B cell (primary cell): ENCODE results near the gene BET1L. TPM values are rescaled to one million over a fixed set of nuclear protein-coding genes. Genes with fewer than 3 reads are reported as not detected.

Source experiments
- ATAC-seq: fragments of 200-7000 bp; cut with Tn5 transposase; one replicate; pipeline ENCODE4 v1.10.0; 2021; ENCODE audit warnings: low read depth, mild to moderate bottlenecking, moderate number of reproducible peaks, moderate library complexity
- CTCF ChIA-PET: fragments of 350-600 bp; sonication (Branson Sonifier 250); formaldehyde crosslinking; loops from one replicate; lab custom pipeline; 2021; ENCODE audit warnings: antibody characterized with exemption, inconsistent platforms; lab: Charles Lee
- POLR2A ChIA-PET: fragments of 350-600 bp; sonication (Branson Sonifier 250); formaldehyde crosslinking; loops from one replicate; lab custom pipeline; 2021; ENCODE audit warnings: antibody characterized with exemption; lab: Charles Lee
- DNase-seq: peaks from one replicate; pipeline ENCODE4 v3.0.0; 2013
- H2AFZ ChIP-seq: 2 replicates; pipeline ENCODE4 v1.6.1; 2012; ENCODE audit warnings: mild to moderate bottlenecking, low read depth, low read length; ENCODE audit not compliant: insufficient read depth, poor library complexity, severe bottlenecking
- H3K27ac ChIP-seq, 2 donors: 1 replicate in 1 of 2; 2 replicates in 1 of 2; pipeline ENCODE4 v1.5.1; 2012 to 2013; ENCODE audit warnings: low read length in 2 of 2, mild to moderate bottlenecking in 2 of 2, moderate library complexity in 1 of 2
- H3K27me3 ChIP-seq, 4 experiments: fragments of 200-600 bp in 1 of 4; sonication (generic) in 1 of 4; replicated peaks in 1 of 4; 1 replicate in 2 of 4; 2 replicates in 2 of 4; pipeline versions ENCODE4 v1.6.1 to v1.7.0; 2013 to 2016; ENCODE audit warnings: low read length in 3 of 4, mild to moderate bottlenecking in 2 of 4, mixed read lengths in 1 of 4, moderate library complexity in 1 of 4; ENCODE audit not compliant: insufficient read depth in 4 of 4, control insufficient read depth in 3 of 4; ENCODE audit errors: control extremely low read depth in 1 of 4
- H3K36me3 ChIP-seq, 2 experiments: replicated peaks in 1 of 2; 1 replicate in 1 of 2; 2 replicates in 1 of 2; pipeline versions ENCODE4 v1.6.1 to v1.7.1; 2013; ENCODE audit warnings: low read length in 1 of 2; ENCODE audit not compliant: insufficient read depth in 2 of 2, control insufficient read depth in 1 of 2; ENCODE audit errors: control extremely low read depth in 1 of 2, extremely low read depth in 1 of 2
- H3K4me1 ChIP-seq, 2 donors: fragments of 200-600 bp in 1 of 2; sonication (generic) in 1 of 2; 1 replicate in 1 of 2; 2 replicates in 1 of 2; pipeline versions ENCODE4 v1.5.1 to v1.6.1; 2013 to 2017; ENCODE audit warnings: low read length in 2 of 2; ENCODE audit not compliant: control insufficient read depth in 2 of 2, insufficient read depth in 2 of 2
- H3K4me2 ChIP-seq: replicated peaks from 2 replicates; pipeline ENCODE3; 2012; ENCODE audit warnings: mild to moderate bottlenecking, low read depth, low read length; ENCODE audit not compliant: poor library complexity, severe bottlenecking
- H3K4me3 ChIP-seq, 5 experiments: fragments of 200-600 bp in 1 of 5; sonication (generic) in 1 of 5; 1 replicate in 3 of 5; 2 replicates in 2 of 5; pipeline versions ENCODE4 v1.5.1 to v1.7.0; 2011 to 2016; ENCODE audit warnings: low read length in 4 of 5, mild to moderate bottlenecking in 4 of 5, low read depth in 2 of 5, control low read depth in 1 of 5, moderate library complexity in 1 of 5; ENCODE audit not compliant: insufficient read depth in 1 of 5; ENCODE audit errors: control extremely low read depth in 1 of 5, extremely low read depth in 1 of 5
- H3K79me2 ChIP-seq: fragments of 200-600 bp; sonication (generic); one replicate; pipeline ENCODE4 v1.6.0; 2016; ENCODE audit warnings: low read length; ENCODE audit not compliant: control insufficient read depth, insufficient read depth
- H3K9ac ChIP-seq: fragments of 200-600 bp; sonication (generic); 2 replicates; pipeline ENCODE4 v1.6.1; 2017; ENCODE audit warnings: mild to moderate bottlenecking, low read length, moderate library complexity
- H3K9me3 ChIP-seq, 3 donors: one replicate each; pipeline versions ENCODE4 v1.6.1 to v1.7.1; 2013; ENCODE audit warnings: low read length in 2 of 3; ENCODE audit not compliant: control insufficient read depth in 2 of 3, insufficient read depth in 1 of 3; ENCODE audit errors: control extremely low read depth in 1 of 3
- H4K20me1 ChIP-seq: 2 replicates; pipeline ENCODE4 v1.6.0; 2012; ENCODE audit warnings: mild to moderate bottlenecking, low read length; ENCODE audit not compliant: insufficient read depth, control insufficient read depth, poor library complexity, severe bottlenecking
- H3K27ac Mint-ChIP-seq: one replicate; pipeline ENCODE4 v1.8.0; 2021; ENCODE audit warnings: mixed read lengths
- H3K27me3 Mint-ChIP-seq: one replicate; pipeline ENCODE4 v1.8.0; 2021; ENCODE audit warnings: mixed read lengths
- H3K4me1 Mint-ChIP-seq: one replicate; pipeline ENCODE4 v1.8.0; 2021; ENCODE audit warnings: mixed read lengths
- H3K4me3 Mint-ChIP-seq: one replicate; pipeline ENCODE4 v1.8.0; 2021; ENCODE audit warnings: mixed read lengths
- H3K9me3 Mint-ChIP-seq: one replicate; pipeline ENCODE4 v1.8.0; 2022; ENCODE audit warnings: mixed read lengths; ENCODE audit not compliant: insufficient read depth
- CTCF ChIP-seq: fragments of 200-600 bp; IDR thresholded peaks from one replicate; pipeline ENCODE4 v1.8.0; 2022; ENCODE audit warnings: antibody characterized with exemption, mild to moderate bottlenecking
- EZH2 ChIP-seq: IDR thresholded peaks from 2 replicates; pipeline ENCODE4 v1.6.1; 2012; ENCODE audit warnings: borderline replicate concordance, low read depth, mild to moderate bottlenecking, moderate library complexity, low read length; ENCODE audit not compliant: insufficient read depth, poor library complexity, severe bottlenecking
- WGBS: methylation state at CpG from one replicate; pipeline ENCODE4 v1.1.5; 2013; ENCODE audit warnings: missing lambda C conversion rate; ENCODE audit not compliant: insufficient coverage; 5-methylcytosine and 5-hydroxymethylcytosine counted together
- intact Hi-C: fragments of 100-400 bp; cut with micrococcal nuclease; formaldehyde crosslinking; loops from one replicate; pipeline ENCODE4 v1.10.0; 2022
- polyA plus RNA-seq: library from polyadenylated mRNA; depleted of rRNA; stranded (reverse); fragments of >200 nt; gene quantifications from 2 replicates; pipeline ENCODE4 v1.2.3, GENCODE V29; 2012
- total RNA-seq, 2 donors: library from RNA; stranded (reverse); fragments of 120-200 nt in 1 of 2; gene quantifications; 1 replicate in 1 of 2; 2 replicates in 1 of 2; pipeline versions ENCODE4 v1.2.3 to v1.2.4, GENCODE V29; 2013 to 2022

Gene BET1L
- total and polyA plus RNA-seq, 2 donors (not counting 1 experiment from before 2014, with no cell fraction given): 49.3 to 69.1 TPM

- no peaks in the 10 kb centered on the region for H3K9me3 ChIP-seq
- no peak overlapping the region for H3K4me2 ChIP-seq
- intact Hi-C loops: no loop called here
- Mint-ChIP-seq H3K27me3 (no peaks in the 10 kb centered on the region), H3K9me3 (no peaks in the 10 kb centered on the region), H3K4me3 (no peak overlapping the region), H3K4me1 (peaks cover 4% of the 10 kb centered on the region), H3K27ac (no peak overlapping the region)
- ATAC-seq (no peak), DNase-seq (no peak)
- ChIA-PET POLR2A (no interaction called here), CTCF (interaction anchor here (2.5 to 6.2 kb wide), 6 partner anchors 10 to 113 kb away, joined by 16 to 82 read pairs (median 42); partner anchors contain the start of gene PGGHG)
- no peak for TF ChIP-seq CTCF
- TF ChIP-seq EZH2: no peak
- no peak overlapping the region for H3K4me3 ChIP-seq
- H3K27me3 ChIP-seq: no peaks in the 10 kb centered on the region
- peaks cover 2 to 86% of the 10 kb centered on the region in 2 experiments for H3K36me3 ChIP-seq
- H3K79me2 ChIP-seq: peaks cover 23% of the 10 kb centered on the region
- no peak overlapping the region for H2AFZ ChIP-seq
- H4K20me1 ChIP-seq: no peaks in the 10 kb centered on the region
- 84% methylated on average over 8 of the region's 8 CpGs for WGBS
- H3K27ac ChIP-seq: no peak overlapping the region
- H3K4me1 ChIP-seq: peaks cover 0 to 5% of the 10 kb centered on the region in 2 donors
- H3K9ac ChIP-seq: no peak overlapping the region
These were observed 41.9 kb upstream of the BET1L start for GRCh38 chr11:249062-249461.

GRCh38 chr11:244376-244775 lies 37.2 kb upstream of the BET1L start:
- POLR2A ChIA-PET: no interaction called here
- H3K27me3 ChIP-seq: no peaks in the 10 kb centered on the region
- Mint-ChIP-seq H3K27me3 (no peaks in the 10 kb centered on the region), H3K27ac (no peak overlapping the region), H3K9me3 (no peaks in the 10 kb centered on the region), H3K4me3 (no peak overlapping the region), H3K4me1 (peaks cover 8% of the 10 kb centered on the region)
- H4K20me1 ChIP-seq: peaks cover 8% of the 10 kb centered on the region
- no CpG with 5 or more reads among the region's 2 CpGs for WGBS
- H2AFZ ChIP-seq: no peak overlapping the region
- H3K9ac ChIP-seq: no peak overlapping the region
- intact Hi-C loops: no loop called here
- H3K27ac ChIP-seq: no peak overlapping the region
- H3K79me2 ChIP-seq: peaks cover 65% of the 10 kb centered on the region
- H3K36me3 ChIP-seq: peaks cover 5 to 80% of the 10 kb centered on the region in 2 experiments
- H3K4me3 ChIP-seq: no peak overlapping the region
- H3K4me2 ChIP-seq: no peak overlapping the region
- ATAC-seq (no peak), DNase-seq (no peak)
- H3K9me3 ChIP-seq: no peaks in the 10 kb centered on the region
- CTCF ChIA-PET: interaction anchor here (0.8 kb wide), 1 partner anchor 13 kb away, joined by 5 read pairs; no protein-coding TSS in a partner anchor
- no peak for TF ChIP-seq EZH2
- TF ChIP-seq CTCF: no peak
- H3K4me1 ChIP-seq: no peaks in the 10 kb centered on the region
